ENCODE data around the gene BRD4. TPM values are rescaled to one million over a fixed set of nuclear protein-coding genes. Genes with fewer than 3 reads are reported as not detected.

BRD4 gene
- total RNA-seq, 1 donor from 2014 or later = 14.7 TPM

DNA sequence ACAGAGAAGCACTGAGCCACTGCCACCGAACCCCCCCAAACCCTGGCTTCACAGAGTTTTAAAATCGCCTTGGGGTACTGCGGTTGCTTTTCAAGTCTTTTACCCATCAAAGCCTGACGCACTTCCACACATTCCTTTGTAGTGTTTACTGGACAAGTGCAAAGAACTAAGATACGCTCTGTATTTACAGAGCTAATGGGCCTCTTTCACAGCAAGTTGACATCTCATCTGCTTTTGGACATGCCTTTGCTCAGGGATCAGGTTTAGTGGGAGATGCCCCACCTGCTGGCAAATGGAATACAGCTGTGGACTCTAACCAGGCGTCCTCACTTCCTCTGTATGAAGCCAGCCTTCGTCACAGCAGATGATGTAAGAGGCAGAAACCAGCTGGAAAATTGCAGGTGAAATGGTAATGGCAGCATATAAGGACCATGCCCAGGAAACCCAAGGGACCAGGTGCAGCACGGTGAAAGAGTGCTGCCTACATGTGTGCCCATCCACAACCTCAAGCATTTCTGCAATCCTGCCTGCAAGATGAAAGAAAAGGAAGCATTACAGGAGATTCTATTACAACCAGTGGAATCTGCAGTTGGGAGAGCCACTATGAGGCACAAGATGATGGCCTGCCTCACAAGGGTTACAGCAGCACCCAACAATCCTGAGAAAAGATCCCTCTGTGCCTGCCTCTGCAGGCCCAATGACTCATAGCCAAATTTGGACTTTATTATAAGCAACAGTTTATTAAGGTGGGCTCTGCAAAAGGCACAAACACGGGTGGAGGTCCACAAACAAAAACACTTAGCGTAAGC, 34.7 kb downstream of the BRD4 start:
- no peak for DNase-seq (ENCODE audit: low read depth)
- no peak overlapping the region for H3K4me3 ChIP-seq (ENCODE audit: low read depth, low read length)
- TF ChIP-seq, protein P1, sequence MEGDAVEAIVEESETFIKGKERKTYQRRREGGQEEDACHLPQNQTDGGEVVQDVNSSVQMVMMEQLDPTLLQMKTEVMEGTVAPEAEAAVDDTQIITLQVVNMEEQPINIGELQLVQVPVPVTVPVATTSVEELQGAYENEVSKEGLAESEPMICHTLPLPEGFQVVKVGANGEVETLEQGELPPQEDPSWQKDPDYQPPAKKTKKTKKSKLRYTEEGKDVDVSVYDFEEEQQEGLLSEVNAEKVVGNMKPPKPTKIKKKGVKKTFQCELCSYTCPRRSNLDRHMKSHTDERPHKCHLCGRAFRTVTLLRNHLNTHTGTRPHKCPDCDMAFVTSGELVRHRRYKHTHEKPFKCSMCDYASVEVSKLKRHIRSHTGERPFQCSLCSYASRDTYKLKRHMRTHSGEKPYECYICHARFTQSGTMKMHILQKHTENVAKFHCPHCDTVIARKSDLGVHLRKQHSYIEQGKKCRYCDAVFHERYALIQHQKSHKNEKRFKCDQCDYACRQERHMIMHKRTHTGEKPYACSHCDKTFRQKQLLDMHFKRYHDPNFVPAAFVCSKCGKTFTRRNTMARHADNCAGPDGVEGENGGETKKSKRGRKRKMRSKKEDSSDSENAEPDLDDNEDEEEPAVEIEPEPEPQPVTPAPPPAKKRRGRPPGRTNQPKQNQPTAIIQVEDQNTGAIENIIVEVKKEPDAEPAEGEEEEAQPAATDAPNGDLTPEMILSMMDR (conservative IDR thresholded peaks at IDR 0.05; ENCODE audit: low read depth, low read length) = peak; percentile 36

DNA sequence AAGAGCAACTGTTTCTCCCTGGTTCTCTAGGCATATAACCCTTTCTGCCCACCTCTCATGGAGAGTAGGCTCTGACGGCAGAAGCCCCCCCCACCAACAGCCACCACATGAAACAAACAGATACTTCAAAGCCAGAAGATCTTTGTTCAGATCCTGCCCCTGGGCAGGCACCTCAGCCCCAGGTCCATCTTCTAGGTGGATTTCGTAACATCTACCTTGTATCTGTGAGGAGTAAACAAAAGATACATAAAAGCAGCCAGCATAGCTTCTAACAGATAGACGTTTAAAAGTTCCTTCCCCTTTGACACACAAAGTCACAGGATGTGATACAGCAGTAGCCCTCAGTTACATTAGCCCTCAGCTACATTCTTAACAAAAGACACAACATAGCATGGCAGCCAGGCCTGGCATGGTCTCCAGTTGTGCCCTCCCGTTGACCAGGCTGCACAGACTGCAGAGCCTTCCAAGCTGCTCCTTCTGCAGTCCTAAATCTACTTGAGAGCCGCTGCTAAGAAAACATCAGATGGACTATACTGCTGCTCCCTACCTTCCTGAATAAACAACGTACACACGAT, 35.4 kb downstream of the BRD4 start:
- no peak for DNase-seq (ENCODE audit: low read depth)
- TF ChIP-seq, protein P1 (conservative IDR thresholded peaks at IDR 0.05; ENCODE audit: low read depth, low read length) = no peak

DNA sequence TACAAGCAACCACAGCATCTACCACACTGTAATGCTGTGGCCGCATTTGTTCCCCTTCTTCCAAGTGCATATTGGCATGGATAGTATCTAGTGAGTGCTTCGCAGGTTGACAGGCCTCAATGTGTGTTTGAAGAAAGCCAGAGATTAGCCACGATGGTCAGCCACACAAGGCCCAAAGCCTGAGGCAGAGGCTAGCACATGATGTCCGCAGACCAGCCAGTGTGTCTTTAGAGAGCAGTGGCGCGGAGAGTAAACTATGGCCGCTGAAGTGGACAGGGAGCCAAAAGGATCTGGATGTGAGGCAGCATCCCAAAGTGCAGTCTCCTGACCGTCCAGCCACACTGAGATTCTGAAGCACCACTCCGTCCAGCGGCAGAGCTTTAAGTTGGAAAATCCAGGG, 36.0 kb downstream of the BRD4 start:
- DNase-seq (ENCODE audit: low read depth) = no peak
- no peak overlapping the region for H3K4me3 ChIP-seq (ENCODE audit: low read depth, low read length)
- TF ChIP-seq, protein P1 (conservative IDR thresholded peaks at IDR 0.05; ENCODE audit: low read depth, low read length) = no peak

More for the DNA sequence above, 35.4 kb downstream of the BRD4 start:
- no peak overlapping the region for H3K4me3 ChIP-seq (ENCODE audit: low read depth, low read length)

DNA sequence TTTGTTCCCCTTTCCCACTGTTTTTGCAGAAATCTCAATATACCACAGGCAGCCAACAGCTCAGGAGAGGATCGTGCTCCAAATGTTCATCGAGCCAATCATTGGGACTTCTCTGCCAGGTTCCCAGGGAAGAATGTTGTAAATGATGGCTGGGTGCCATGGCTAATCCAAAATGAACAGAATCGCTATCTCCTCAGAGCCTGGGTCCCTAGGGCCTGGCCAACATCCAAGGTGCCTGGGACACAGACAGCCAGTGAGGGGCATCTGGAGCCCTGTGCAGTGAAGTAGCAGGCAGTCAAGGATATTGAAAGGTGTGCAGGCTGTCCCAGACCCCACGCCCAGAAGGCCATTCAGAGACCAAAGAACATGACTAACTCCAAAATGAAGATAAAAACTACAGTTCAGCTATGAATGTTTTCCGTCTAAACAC, 37.8 kb downstream of the BRD4 start:
- TF ChIP-seq, protein P1 (conservative IDR thresholded peaks at IDR 0.05; ENCODE audit: low read depth, low read length) = no peak
- no peak for DNase-seq (ENCODE audit: low read depth)
- H3K4me3 ChIP-seq (ENCODE audit: low read depth, low read length) = no peak overlapping the region

DNA sequence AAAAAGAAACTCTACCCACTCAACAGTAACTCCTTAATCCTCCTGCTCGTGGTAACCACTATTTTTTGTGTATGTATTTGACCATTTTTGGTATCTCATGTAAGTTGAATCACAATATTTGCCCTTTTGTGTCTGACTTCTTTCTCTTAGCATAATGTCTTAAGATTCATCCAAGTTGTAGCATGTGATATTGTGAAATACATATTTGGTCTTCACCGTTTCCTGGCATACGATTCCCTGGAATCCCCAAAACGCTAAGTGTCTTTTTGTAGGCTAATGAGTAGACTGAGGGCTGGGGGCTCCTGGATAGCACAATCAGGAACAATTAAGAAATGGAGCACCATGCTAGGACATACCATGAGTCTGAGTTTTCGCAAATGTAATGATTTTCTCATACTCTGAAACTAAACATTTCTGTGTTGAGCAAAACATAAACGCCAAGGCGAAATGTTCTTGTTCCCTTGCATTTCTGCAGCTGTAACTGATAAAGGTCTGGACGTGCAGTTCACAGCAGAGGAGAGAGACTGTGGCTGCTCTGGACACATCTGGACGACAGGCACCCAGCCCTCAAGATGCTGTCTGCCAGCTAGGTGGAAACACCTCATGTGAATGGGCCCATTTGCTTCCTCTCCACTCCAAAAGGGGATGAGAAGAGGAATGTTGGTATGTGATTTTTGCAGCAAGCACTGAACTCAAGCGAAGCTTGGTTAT, 38.4 kb downstream of the BRD4 start:
- no peak overlapping the region for H3K4me3 ChIP-seq (ENCODE audit: low read depth, low read length)
- no peak for DNase-seq (ENCODE audit: low read depth)
- TF ChIP-seq, protein P1 (conservative IDR thresholded peaks at IDR 0.05; ENCODE audit: low read depth, low read length) = no peak

DNA sequence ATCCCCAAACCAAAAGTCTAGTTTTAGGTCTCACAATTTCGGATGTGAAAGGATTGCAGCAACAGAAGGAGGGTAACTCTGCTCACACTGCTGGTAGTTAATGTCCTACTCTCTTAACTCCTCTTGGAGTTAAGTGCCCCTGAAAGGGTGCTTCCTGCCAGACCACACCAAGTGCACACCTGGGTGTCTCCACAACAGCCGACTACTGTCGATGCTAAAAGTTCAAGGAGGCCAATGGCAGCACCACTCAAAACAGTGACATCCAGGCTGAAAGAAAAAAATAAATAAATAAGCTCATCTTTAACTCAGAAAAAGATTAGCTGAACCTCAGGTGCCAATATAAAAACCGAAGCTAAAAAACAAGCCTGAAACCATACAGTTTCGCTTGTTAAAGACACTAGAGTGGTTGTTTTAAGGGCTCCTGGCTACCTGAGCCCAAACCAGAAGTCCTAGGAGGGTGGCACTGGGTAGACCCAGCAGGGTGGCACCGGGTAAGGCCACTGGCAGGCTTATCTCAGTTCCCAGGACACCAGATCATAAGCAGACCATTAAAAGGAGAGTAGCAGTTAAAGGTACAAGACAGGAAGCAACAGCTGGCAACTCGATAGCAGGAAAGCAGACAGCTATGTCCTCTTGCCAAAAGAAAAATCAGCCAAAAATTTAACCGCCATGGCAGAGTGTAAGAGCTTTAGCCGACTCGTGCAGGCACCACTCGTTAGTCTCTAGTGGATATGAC, 39.3 kb downstream of the BRD4 start:
- no peak for DNase-seq (ENCODE audit: low read depth)
- TF ChIP-seq, protein P1 (conservative IDR thresholded peaks at IDR 0.05; ENCODE audit: low read depth, low read length) = no peak
- no peak overlapping the region for H3K4me3 ChIP-seq (ENCODE audit: low read depth, low read length)
